Fibroblast of gingiva (primary cell): Measurements from ENCODE around the gene PEX11G.

Source experiments
- DNase-seq: peaks from one replicate; pipeline ENCODE4 v3.0.0-alpha.2; 2011; ENCODE audit warnings: low read depth

PEX11G gene

DNA sequence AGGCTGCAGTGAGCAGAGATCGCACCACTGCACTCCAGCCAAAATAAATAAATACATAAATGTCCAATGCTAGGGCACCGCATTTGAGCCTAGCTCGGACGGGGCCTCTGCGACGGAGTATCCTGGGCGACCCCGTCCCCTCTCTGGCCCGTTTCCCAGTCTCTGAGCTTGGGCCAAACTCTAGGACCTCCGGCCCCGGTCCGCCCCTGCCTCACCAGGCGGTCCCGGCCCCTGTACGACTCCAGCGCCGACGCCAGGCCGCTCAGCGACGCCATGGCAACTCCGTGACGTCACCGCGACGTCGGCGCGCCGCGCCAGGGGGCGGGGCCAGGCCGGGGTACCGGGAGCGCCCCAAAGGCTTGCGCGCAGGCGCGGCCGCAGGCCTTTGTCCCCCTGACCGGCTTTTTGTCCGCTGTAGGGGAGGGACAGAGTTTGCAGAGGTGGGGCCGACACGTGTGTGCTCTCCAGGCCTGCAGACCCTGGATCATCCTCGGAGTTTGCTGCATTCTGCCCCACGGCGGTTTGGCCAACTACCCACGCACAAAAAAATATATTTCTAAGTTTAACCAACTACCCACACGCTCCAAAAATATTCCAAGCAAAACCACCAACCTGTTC, at the start of gene PEX11G:
Gene PEX11G (minus strand): TSS at position 300 of the 618 bp plus-strand sequence. CDS start 25 bp downstream, at position 275.
- peak; percentile 81 for DNase-seq

DNA sequence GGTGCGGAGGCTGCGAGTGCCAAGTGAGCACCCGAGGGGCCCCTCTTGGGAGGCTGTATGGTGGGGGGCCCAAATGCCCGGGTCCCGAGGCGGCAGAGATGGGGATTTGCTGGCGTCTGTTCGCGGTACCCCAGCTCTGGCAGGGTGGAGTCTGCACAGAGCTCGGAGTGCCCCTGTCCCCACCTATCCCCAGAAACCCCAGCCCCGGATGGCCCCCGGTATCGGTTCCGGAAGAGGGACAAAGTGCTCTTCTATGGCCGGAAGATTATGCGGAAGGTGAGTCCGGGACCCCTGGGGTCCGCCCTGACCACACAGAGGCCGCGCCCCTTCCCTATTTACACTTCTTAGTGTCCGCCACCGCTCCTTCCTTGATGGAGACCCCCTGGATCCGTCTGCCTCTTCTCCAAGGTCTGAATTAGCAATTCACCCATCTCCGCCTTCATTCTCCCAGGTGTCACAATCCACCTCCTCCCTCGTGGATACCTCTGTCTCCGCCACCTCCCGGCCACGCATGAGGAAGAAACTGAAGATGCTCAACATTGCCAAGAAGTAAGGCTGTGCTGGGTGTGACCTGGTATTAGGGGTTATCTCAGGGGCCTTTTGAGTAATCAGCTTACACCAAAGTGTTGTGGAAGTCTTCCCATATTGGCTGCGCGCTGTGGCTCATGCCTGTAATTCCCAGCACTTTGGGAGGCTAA, 47.3 kb upstream of the PEX11G start:
- DNase-seq: no peak

GRCh38 chr19:7535047-7535997, 46.5 kb upstream of the PEX11G start, which contains the start of gene PNPLA6:
TSS of gene PNPLA6 (plus strand) at chr19:7535717. CDS start at chr19:7535789, 72 bp downstream.
- peak; percentile 92 for DNase-seq

- DNase-seq: peak; percentile 80
Measured at GRCh38 chr19:7534531-7535046, 45.8 kb upstream of the PEX11G start.

GRCh38 chr19:7533925-7534480, 45.2 kb upstream of the PEX11G start:
- peak; percentile 86 for DNase-seq

GRCh38 chr19:7533281-7533885, 44.5 kb upstream of the PEX11G start:
- DNase-seq: peak; percentile 60

DNA sequence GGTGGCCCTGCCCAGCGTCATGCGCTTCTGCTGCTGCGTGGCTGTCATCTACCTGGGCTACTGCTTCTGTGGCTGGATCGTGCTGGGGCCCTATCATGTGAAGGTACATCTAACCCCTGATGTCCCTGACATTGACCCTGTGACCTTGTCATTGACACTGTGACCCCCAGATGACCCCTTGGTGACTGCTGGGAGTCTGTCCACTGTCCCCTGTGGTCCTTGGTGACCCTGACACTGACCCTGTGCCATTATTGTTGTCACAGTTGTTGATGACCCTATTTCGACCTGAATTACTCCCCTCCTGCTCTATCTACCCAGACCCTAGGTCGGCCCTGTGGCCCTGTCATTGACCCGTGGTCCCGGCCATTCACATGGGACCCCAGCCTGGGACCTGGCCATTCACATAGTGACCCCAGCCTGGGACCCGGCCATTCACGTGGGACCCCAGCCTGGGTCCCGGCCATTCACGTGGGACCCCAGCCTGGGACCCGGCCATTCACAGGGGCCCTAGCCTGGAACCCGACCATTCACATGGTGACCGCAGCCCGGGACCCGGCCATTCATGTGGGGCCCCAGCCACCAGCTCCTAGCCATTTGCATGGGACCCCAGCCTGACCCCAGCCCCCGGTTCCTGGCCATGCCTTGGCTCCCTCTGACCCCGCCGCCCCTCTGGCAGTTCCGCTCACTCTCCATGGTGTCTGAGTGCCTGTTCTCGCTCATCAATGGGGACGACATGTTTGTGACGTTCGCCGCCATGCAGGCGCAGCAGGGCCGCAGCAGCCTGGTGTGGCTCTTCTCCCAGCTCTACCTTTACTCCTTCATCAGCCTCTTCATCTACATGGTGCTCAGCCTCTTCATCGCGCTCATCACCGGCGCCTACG, 41.0 kb upstream of the PEX11G start:
- no peak for DNase-seq

DNA sequence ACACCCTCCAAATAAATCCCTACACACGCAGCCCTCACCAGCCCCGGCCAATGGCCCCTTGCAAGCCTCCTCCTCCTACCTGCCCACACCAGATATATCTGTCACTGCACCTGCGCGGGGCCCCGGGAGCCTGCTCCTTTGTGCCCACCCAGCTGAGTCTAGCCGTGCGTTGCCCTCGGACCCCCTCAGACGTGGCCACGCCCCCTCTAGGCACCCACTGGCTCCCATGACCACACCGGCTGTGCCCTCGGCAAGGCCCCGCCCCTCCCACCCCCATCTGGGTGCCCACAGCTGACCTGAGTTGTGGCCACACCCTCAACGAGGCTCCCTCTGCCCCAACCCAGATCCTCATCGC, 40.4 kb upstream of the PEX11G start:
- DNase-seq: no peak

GRCh38 chr19:7528522-7529245, 39.8 kb upstream of the PEX11G start:
- no peak for DNase-seq

- DNase-seq: no peak
Measured at GRCh38 chr19:7528192-7528519, 39.3 kb upstream of the PEX11G start.

DNA sequence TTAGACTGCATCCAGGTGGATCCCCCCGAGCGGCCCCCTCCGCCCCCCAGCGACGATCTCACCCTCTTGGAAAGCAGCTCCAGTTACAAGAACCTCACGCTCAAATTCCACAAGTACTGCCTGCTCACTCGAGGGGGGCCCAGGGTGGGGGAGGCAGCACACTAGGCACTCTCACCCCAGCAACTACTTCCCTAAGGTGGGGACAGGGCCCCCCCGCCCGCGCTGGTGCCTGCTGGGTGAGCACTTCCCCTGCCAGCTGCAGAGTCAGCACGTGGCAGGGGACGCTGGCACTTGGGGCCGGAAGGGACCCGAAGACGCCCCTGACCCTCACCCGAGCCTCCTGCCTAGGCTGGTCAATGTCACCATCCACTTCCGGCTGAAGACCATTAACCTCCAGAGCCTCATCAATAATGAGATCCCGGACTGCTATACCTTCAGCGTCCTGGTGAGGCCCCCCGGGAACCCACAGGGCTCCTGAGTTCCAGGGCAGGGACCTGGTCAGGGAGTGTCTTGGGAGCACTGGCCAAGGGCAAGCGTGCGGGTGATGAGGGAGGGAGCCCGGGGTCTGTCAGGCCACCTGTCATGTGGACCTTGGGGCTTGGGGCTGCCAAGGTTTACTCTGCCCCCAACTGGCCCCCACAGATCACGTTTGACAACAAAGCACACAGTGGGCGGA, 38.8 kb upstream of the PEX11G start:
- DNase-seq: no peak

- no peak for DNase-seq
Measured at GRCh38 chr19:7526059-7526929, 37.5 kb upstream of the PEX11G start.

DNA sequence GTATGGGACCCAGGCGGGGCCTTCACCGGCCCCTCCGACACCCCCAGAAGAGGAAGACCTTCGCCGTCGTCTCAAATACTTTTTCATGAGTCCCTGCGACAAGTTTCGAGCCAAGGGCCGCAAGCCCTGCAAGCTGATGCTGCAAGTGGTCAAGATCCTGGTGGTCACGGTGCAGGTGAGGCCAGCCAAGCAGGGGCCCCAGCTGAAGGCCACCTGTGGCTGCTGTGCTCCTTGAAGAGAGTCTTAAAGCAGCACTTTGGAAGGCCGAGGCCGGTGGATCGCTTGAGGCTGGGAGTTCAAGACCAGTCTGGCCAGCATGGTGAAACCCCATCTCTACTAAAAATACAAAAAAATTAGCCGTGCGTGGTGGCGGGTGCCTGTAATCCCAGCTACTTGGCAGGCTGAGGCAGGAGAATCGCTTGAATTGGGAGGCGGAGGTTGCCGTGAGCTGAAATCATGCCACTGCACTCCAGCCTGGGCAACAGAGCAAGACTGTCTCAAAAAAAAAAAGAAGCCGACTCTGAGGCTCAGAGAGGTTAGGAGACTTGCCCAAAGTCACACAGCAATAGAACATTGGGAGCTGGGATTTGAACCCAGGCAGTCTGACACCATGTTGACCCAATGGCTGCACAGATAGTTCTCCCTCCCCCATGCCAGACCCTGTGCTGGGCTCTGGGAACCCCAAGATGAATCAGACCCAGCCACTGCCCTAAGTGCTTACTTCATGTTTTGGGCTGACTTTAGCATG, 36.3 kb upstream of the PEX11G start:
- no peak for DNase-seq

DNA sequence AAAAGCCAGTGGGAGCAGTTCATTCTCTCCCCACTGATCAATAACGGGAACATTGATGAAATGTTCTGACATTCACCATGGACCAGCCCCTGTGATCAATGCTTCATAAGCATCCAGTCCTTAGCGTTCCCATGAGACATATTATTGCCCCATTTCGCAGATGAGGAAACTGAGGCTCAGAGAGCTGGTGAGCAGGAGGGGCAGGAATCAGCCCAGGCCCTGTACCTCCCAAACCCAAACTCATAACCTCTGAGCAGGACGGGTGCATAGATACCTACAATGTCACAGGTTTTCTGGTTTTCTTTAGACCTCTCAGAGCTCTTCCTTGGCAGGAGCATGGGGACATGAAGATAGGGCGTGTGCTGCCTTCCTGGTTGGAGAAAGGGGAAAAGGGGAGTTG, 35.7 kb upstream of the PEX11G start:
- no peak for DNase-seq

- peak; percentile 47 for DNase-seq
Measured at GRCh38 chr19:7522923-7523667, 34.3 kb upstream of the PEX11G start.

- peak; percentile 96 for DNase-seq
Measured at GRCh38 chr19:7522072-7522922, 33.5 kb upstream of the PEX11G start, which contains the start of gene MCOLN1. TSS of gene MCOLN1 (plus strand) at chr19:7522624. CDS start at chr19:7522751, 127 bp downstream.
